Measurements from ENCODE around the gene PLAGL2.

PLAGL2 gene

GRCh38 chr20:32209850-32210605 lies 2.5 kb upstream of the PLAGL2 start:
- no peaks in the 10 kb centered on the region for H3K9me3 ChIP-seq (ENCODE audit: control insufficient read depth, insufficient read depth, low read length)
- no peak for TF ChIP-seq CTCF (IDR thresholded peaks at IDR 0.05; ENCODE audit: low read depth, low read length, poor library complexity, severe bottlenecking)
- TF ChIP-seq EZH2phosphoT487 (IDR thresholded peaks at IDR 0.05; ENCODE audit: borderline replicate concordance, low read length) = no peak
- H3K4me2 ChIP-seq (ENCODE audit: low read length) = 0 out of 2 replicates have a peak overlapping the region, but pooled peaks have one; percentile 89
- peaks cover 33% of the 10 kb centered on the region for H3K4me1 ChIP-seq (ENCODE audit: control insufficient read depth, low read length)
- H3K9me2 ChIP-seq (replicated peaks; ENCODE audit: control insufficient read depth, low read length) = no peaks in the 10 kb centered on the region
- no peak overlapping the region for H3K4me3 ChIP-seq (ENCODE audit: low read length)
- H3K27ac ChIP-seq (ENCODE audit: low read depth, low read length) = no peak overlapping the region
- peaks cover 3% of the 10 kb centered on the region; the same call in 1 of the 2 replicates for H3F3A ChIP-seq (ENCODE audit: control insufficient read depth, insufficient read depth)
- peaks cover 77% of the 10 kb centered on the region for H3K79me2 ChIP-seq (ENCODE audit: control insufficient read depth, low read length)
- H4K20me1 ChIP-seq (ENCODE audit: control insufficient read depth, insufficient read depth, low read depth, low read length) = peaks cover 14% of the 10 kb centered on the region
- H3K36me3 ChIP-seq (ENCODE audit: control insufficient read depth, low read length) = peaks cover 82% of the 10 kb centered on the region
- no peaks in the 10 kb centered on the region for H3K27me3 ChIP-seq (ENCODE audit: control insufficient read depth, low read length)

DNA sequence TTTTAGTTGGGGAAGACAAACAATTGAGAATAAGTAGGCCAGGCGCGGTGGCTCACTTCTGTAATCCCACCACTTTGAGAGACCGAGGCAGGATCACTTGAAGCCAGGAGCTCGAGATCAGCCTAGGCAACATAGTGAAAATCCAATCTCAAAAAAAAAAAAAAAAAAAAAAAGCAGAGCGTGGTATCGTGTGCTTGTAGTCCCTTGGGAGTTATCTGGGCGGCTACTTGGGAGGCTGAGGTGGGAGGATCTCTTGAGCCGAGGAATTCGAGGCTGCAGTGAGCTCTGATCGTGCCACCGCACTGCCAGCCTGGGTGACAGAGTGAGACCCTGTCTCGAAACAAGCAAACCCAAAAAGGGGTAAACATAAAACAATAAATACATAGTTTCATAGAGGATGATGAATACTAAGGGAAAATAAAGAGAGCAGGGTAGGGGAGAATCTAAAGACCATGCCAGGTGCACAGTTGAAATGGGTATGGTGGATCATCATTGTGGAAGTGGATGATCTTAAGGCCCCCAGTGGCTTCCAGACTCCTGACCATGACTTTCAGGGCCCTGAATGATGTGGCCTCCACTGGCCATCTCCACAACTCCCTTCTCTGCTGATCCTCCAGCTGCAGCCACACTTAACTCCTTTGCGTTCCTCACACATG lies 1.1 kb upstream of the PLAGL2 start:
- peaks cover 3% of the 10 kb centered on the region; the same call in 1 of the 2 replicates for H3F3A ChIP-seq (ENCODE audit: control insufficient read depth, insufficient read depth)
- TF ChIP-seq CTCF (IDR thresholded peaks at IDR 0.05; ENCODE audit: low read depth, low read length, poor library complexity, severe bottlenecking) (no peak), EZH2phosphoT487 (IDR thresholded peaks at IDR 0.05; ENCODE audit: borderline replicate concordance, low read length) (no peak)
- H3K79me2 ChIP-seq (ENCODE audit: control insufficient read depth, low read length) = peaks cover 87% of the 10 kb centered on the region
- peak overlapping the region; percentile 89 for H3K4me2 ChIP-seq (ENCODE audit: low read length)
- H3K4me1 ChIP-seq (ENCODE audit: control insufficient read depth, low read length) = peaks cover 47% of the 10 kb centered on the region
- peaks cover 18% of the 10 kb centered on the region for H4K20me1 ChIP-seq (ENCODE audit: control insufficient read depth, insufficient read depth, low read depth, low read length)
- no peaks in the 10 kb centered on the region for H3K9me3 ChIP-seq (ENCODE audit: control insufficient read depth, insufficient read depth, low read length)
- H3K36me3 ChIP-seq (ENCODE audit: control insufficient read depth, low read length) = peaks cover 84% of the 10 kb centered on the region
- H3K4me3 ChIP-seq (ENCODE audit: low read length) = peak overlapping the region; percentile 98
- H3K27me3 ChIP-seq (ENCODE audit: control insufficient read depth, low read length) = no peaks in the 10 kb centered on the region
- no peaks in the 10 kb centered on the region for H3K9me2 ChIP-seq (replicated peaks; ENCODE audit: control insufficient read depth, low read length)
- H3K27ac ChIP-seq (ENCODE audit: low read depth, low read length) = no peak overlapping the region; the same call in 1 of the 2 replicates

DNA sequence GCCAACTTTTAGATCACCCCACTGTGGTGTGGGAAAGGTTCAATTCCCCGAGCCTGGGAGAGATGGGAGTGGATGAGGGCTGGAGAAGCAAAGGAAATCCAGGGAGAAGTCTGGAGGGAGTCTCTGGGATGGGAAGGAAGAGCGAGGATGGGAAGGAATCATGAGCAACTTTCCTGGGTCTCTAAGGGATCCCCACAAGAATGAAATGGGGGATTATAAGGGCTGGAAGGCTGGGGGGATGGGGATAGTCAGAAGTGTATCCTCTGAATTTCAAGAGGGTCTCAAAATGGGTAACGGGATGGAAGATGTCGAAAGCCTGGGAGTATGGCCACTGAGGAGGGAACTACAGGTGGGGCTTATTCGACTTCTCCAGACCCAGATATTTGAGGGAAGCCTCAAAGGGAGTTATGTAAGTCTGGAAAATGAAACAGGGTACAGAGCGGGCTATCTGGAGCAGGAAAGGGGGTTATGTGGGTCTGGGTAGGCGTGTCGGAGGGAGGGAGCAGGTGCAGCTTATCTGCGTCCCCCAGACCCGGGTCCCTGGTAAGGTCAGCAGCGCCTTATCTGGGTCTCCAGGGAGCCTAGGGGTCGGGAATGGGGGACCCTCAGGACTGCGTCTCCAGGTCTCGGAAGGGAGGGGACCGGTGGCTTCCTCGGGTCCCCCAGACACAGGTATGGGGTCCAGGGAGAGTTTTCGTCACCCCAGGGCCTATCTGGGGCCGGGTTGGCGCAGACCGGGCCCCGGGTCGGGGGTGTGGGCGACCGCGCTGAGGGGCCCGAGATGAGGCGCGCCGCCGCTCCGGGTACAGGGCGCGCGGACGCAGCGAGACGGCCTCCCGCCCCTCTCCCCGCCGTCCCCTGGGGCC lies 550 bp downstream of the PLAGL2 start:
- H3K4me1 ChIP-seq (ENCODE audit: control insufficient read depth, low read length) = peaks cover 54% of the 10 kb centered on the region
- H3K9me2 ChIP-seq (replicated peaks; ENCODE audit: control insufficient read depth, low read length) = no peaks in the 10 kb centered on the region
- H3K36me3 ChIP-seq (ENCODE audit: control insufficient read depth, low read length) = peaks cover 88% of the 10 kb centered on the region
- H4K20me1 ChIP-seq (ENCODE audit: control insufficient read depth, insufficient read depth, low read depth, low read length) = peaks cover 30% of the 10 kb centered on the region
- H3K4me3 ChIP-seq (ENCODE audit: low read length) = peak overlapping the region; percentile 98
- TF ChIP-seq EZH2phosphoT487 (IDR thresholded peaks at IDR 0.05; ENCODE audit: borderline replicate concordance, low read length) = no peak
- peaks cover 3% of the 10 kb centered on the region; the same call in 1 of the 2 replicates for H3F3A ChIP-seq (ENCODE audit: control insufficient read depth, insufficient read depth)
- peaks cover 96% of the 10 kb centered on the region for H3K79me2 ChIP-seq (ENCODE audit: control insufficient read depth, low read length)
- H3K27me3 ChIP-seq (ENCODE audit: control insufficient read depth, low read length) = no peaks in the 10 kb centered on the region
- no peaks in the 10 kb centered on the region for H3K9me3 ChIP-seq (ENCODE audit: control insufficient read depth, insufficient read depth, low read length)
- peak overlapping the region; percentile 69 for H3K27ac ChIP-seq (ENCODE audit: low read depth, low read length)
- H3K4me2 ChIP-seq (ENCODE audit: low read length) = peak overlapping the region; percentile 100

Measured in DOHH2 (cell line).